ENCODE data around the gene NEB. TPM values are rescaled to one million over a fixed set of nuclear protein-coding genes. Genes with fewer than 3 reads are reported as not detected.

The NEB gene
- total RNA-seq, 5 donors from 2014 or later (not counting 1 experiment from before 2014, with no cell fraction given): 0.91 to 1.4 (median 1.3) TPM

DNA sequence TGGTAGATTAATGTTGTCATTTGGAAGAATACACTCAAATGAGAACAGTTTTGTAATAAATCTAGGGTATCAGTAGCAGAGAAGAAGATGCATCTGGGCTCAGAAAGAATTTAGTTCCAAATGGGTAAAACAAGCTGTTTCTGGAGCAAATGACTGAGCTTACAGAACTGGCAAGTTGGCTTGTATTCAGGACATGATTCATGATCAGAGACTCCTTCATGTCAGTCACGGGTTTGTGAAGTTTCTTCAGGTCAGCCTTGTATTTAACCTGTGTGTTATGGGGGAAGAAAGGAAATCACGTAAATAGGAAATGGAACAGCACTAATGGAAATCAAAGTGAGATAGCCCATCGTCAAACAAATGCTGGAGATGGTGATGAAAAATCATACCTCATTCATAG is 215.5 kb downstream of the NEB start:
- WGBS (ENCODE audit: insufficient coverage): 100% methylated on average over 1 of the region's 3 CpGs
- ATAC-seq (replicated peaks in 1 of 4): no peak
- no peak overlapping the region for H3K4me3 Mint-ChIP-seq
- Histone ChIP-seq H3K27me3 (replicated peaks in 1 of 2; ENCODE audit: control insufficient read depth in 2 of 2, extremely low read depth in 1 of 2, insufficient read depth in 2 of 2, low read length in 1 of 2) (no peaks in the 10 kb centered on the region), H3K36me3 (ENCODE audit: control insufficient read depth in 2 of 2, extremely low read depth in 1 of 2, insufficient read depth in 1 of 2, low read length in 1 of 2) (no peaks in the 10 kb centered on the region), H3K4me1 (ENCODE audit: control insufficient read depth in 1 of 2, extremely low read depth in 1 of 2, insufficient read depth in 2 of 2, low read length in 2 of 2) (no peaks in the 10 kb centered on the region), H3K9me3 (no peaks in the 10 kb centered on the region), H3K4me3 (ENCODE audit: control insufficient read depth in 1 of 2, extremely low read depth in 1 of 2, low read length in 1 of 2) (no peak overlapping the region), H3K27ac (ENCODE audit: low read length) (no peak overlapping the region)
- H3K36me3 Mint-ChIP-seq: peaks cover 19% of the 10 kb centered on the region
- no peaks in the 10 kb centered on the region for H3K9me3 Mint-ChIP-seq
- H3K27me3 Mint-ChIP-seq: no peaks in the 10 kb centered on the region
- CTCF ChIA-PET: interaction anchor here in 1 of 2 donors (0.6 kb wide), 1 partner anchor 155 kb away, joined by 3 read pairs; no protein-coding TSS in a partner anchor
- no peak overlapping the region for H3K27ac Mint-ChIP-seq
- no peak for DNase-seq
- H3K4me1 Mint-ChIP-seq: no peaks in the 10 kb centered on the region
- POLR2A ChIA-PET: interaction anchor here in 1 of 2 donors (0.6 kb wide), 1 partner anchor 167 kb away, joined by 3 read pairs; no protein-coding TSS in a partner anchor

DNA sequence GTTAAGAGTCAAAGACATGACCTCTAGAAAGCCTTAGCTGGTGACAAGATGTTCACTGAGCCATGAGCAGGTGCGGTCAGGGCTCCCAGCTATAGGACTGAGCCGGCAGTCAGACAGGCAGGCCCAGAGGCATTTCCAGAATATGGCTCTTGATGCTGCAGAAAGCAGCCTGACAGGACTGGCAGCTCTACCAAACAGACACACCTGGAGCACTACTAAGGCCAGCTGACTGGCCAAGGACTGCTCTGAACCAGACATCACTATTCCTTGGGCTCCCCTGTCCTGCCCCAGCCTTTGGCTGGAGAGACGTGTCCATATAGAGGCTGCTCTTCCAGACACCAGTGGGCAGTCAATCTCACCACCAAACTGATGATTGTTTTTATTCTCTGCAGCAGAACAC is 225.8 kb downstream of the NEB start:
- H3K9me3 Mint-ChIP-seq: no peaks in the 10 kb centered on the region
- no peak overlapping the region for H3K4me3 Mint-ChIP-seq
- no peaks in the 10 kb centered on the region for H3K4me1 Mint-ChIP-seq
- ChIA-PET CTCF (no interaction called here), POLR2A (no interaction called here)
- no peak overlapping the region for H3K4me3 ChIP-seq (ENCODE audit: control insufficient read depth in 1 of 2, extremely low read depth in 1 of 2, low read length in 1 of 2)
- H3K36me3 ChIP-seq (ENCODE audit: control insufficient read depth in 2 of 2, extremely low read depth in 1 of 2, insufficient read depth in 1 of 2, low read length in 1 of 2): peaks cover 0 to 3% of the 10 kb centered on the region in 2 donors
- no peaks in the 10 kb centered on the region for H3K9me3 ChIP-seq
- no peaks in the 10 kb centered on the region for H3K27me3 ChIP-seq (replicated peaks in 1 of 2; ENCODE audit: control insufficient read depth in 2 of 2, extremely low read depth in 1 of 2, insufficient read depth in 2 of 2, low read length in 1 of 2)
- peaks cover 23% of the 10 kb centered on the region for H3K36me3 Mint-ChIP-seq
- no peak overlapping the region for H3K27ac Mint-ChIP-seq
- 95% methylated on average over 3 of the region's 3 CpGs for WGBS (ENCODE audit: insufficient coverage)
- H3K4me1 ChIP-seq (ENCODE audit: control insufficient read depth in 1 of 2, extremely low read depth in 1 of 2, insufficient read depth in 2 of 2, low read length in 2 of 2): no peaks in the 10 kb centered on the region
- ATAC-seq (replicated peaks in 1 of 4) (no peak), DNase-seq (no peak)
- no peak overlapping the region for H3K27ac ChIP-seq (ENCODE audit: low read length)
- no peaks in the 10 kb centered on the region for H3K27me3 Mint-ChIP-seq

DNA sequence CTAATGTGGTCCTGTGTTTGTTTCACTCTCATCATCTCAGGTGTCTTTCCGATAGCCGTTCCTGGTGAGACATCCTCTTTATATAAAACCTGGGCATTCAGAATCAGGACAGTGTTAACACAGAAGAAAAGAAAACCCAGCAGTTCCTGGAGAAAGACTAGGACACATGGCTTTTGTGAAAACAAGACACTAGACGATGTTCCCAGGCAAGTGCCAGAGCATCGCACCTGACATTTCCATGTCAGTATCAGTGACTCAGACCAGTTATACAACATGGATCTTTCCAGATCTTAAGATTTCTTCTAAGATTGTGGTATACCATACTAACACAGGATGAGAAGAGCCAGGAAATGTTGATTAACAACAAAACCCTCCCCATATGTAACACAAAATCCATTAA is 228.1 kb downstream of the NEB start:
- no peaks in the 10 kb centered on the region for H3K27me3 Mint-ChIP-seq
- 81% methylated on average over 2 of the region's 4 CpGs for WGBS (ENCODE audit: insufficient coverage)

DNA sequence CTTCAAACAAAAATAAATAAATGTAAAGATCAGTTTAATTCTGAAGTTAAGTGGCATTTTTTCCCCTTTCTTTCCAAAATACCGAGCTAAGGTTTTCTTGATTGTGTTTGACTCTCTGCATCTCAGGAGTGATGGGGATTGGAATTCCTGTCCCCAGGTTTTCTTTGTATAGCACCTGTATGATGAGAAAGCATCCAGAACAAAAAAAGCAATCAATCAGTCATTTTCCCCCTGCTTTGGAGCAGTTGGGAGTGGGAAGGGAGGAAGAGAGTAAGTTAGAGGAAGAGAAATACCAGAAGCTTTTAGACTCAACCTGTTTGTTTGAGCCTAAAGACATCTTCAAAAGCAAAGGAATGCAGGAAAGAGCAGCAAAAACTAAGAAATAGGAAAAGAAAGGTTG is 236.1 kb downstream of the NEB start:
- WGBS (ENCODE audit: insufficient coverage): no CpG with 5 or more reads among the region's 1 CpG

More for the DNA sequence above, 228.1 kb downstream of the NEB start:
- CTCF ChIA-PET: no interaction called here
- Histone ChIP-seq H3K27me3 (replicated peaks in 1 of 2; ENCODE audit: control insufficient read depth in 2 of 2, extremely low read depth in 1 of 2, insufficient read depth in 2 of 2, low read length in 1 of 2) (no peaks in the 10 kb centered on the region), H3K4me1 (ENCODE audit: control insufficient read depth in 1 of 2, extremely low read depth in 1 of 2, insufficient read depth in 2 of 2, low read length in 2 of 2) (no peaks in the 10 kb centered on the region), H3K4me3 (ENCODE audit: control insufficient read depth in 1 of 2, extremely low read depth in 1 of 2, low read length in 1 of 2) (no peak overlapping the region), H3K27ac (ENCODE audit: low read length) (no peak overlapping the region), H3K36me3 (ENCODE audit: control insufficient read depth in 2 of 2, extremely low read depth in 1 of 2, insufficient read depth in 1 of 2, low read length in 1 of 2) (peaks cover 0 to 3% of the 10 kb centered on the region in 2 donors), H3K9me3 (no peaks in the 10 kb centered on the region)
- Mint-ChIP-seq H3K36me3 (peaks cover 11% of the 10 kb centered on the region), H3K27ac (no peak overlapping the region), H3K4me1 (no peaks in the 10 kb centered on the region), H3K4me3 (no peak overlapping the region), H3K9me3 (no peaks in the 10 kb centered on the region)
- DNase-seq (no peak), ATAC-seq (replicated peaks in 1 of 4) (no peak)
- POLR2A ChIA-PET: no interaction called here

DNA sequence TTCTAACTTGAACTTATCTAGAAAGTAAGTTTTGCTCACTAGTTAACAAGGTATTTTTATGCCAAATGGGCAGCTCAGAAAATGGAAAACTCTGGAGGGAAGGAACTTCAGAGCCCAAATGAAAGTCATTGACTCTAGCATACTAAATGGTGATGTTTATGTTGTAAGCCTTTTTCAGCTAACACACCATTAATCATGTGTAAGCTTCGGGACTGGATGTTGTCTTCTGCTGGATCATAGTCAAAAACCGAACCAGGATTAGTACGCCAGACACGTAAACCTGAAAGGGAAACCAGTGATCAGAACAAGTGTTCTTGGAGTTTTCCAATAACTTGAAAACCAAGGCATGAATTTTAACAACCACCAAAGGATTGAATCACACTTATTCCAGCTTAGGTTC is 242.8 kb downstream of the NEB start:
- WGBS (ENCODE audit: insufficient coverage): 100% methylated on average over 3 of the region's 4 CpGs
- Mint-ChIP-seq H3K9me3 (no peaks in the 10 kb centered on the region), H3K36me3 (peaks cover 25% of the 10 kb centered on the region), H3K4me3 (no peak overlapping the region), H3K4me1 (no peaks in the 10 kb centered on the region), H3K27me3 (no peaks in the 10 kb centered on the region), H3K27ac (no peak overlapping the region)
- Histone ChIP-seq H3K9me3 (no peaks in the 10 kb centered on the region), H3K27me3 (replicated peaks in 1 of 2; ENCODE audit: control insufficient read depth in 2 of 2, extremely low read depth in 1 of 2, insufficient read depth in 2 of 2, low read length in 1 of 2) (no peaks in the 10 kb centered on the region), H3K27ac (ENCODE audit: low read length) (no peak overlapping the region), H3K4me3 (ENCODE audit: control insufficient read depth in 1 of 2, extremely low read depth in 1 of 2, low read length in 1 of 2) (no peak overlapping the region), H3K36me3 (ENCODE audit: control insufficient read depth in 2 of 2, extremely low read depth in 1 of 2, insufficient read depth in 1 of 2, low read length in 1 of 2) (no peaks in the 10 kb centered on the region), H3K4me1 (ENCODE audit: control insufficient read depth in 1 of 2, extremely low read depth in 1 of 2, insufficient read depth in 2 of 2, low read length in 2 of 2) (no peaks in the 10 kb centered on the region)
- CTCF ChIA-PET: no interaction called here
- ATAC-seq (replicated peaks in 1 of 4): no peak
- POLR2A ChIA-PET: interaction anchor here in 1 of 2 donors (0.8 kb wide), 1 partner anchor 14 kb away, joined by 4 read pairs; no protein-coding TSS in a partner anchor
- no peak for DNase-seq

More for the DNA sequence above, 236.1 kb downstream of the NEB start:
- POLR2A ChIA-PET: no interaction called here
- Mint-ChIP-seq H3K4me1 (no peaks in the 10 kb centered on the region), H3K27me3 (no peaks in the 10 kb centered on the region), H3K36me3 (peaks cover 20% of the 10 kb centered on the region), H3K9me3 (no peaks in the 10 kb centered on the region), H3K4me3 (no peak overlapping the region), H3K27ac (no peak overlapping the region)
- Histone ChIP-seq H3K9me3 (no peaks in the 10 kb centered on the region), H3K4me3 (ENCODE audit: control insufficient read depth in 1 of 2, extremely low read depth in 1 of 2, low read length in 1 of 2) (no peak overlapping the region), H3K4me1 (ENCODE audit: control insufficient read depth in 1 of 2, extremely low read depth in 1 of 2, insufficient read depth in 2 of 2, low read length in 2 of 2) (no peaks in the 10 kb centered on the region), H3K27ac (ENCODE audit: low read length) (no peak overlapping the region), H3K27me3 (replicated peaks in 1 of 2; ENCODE audit: control insufficient read depth in 2 of 2, extremely low read depth in 1 of 2, insufficient read depth in 2 of 2, low read length in 1 of 2) (no peaks in the 10 kb centered on the region), H3K36me3 (ENCODE audit: control insufficient read depth in 2 of 2, extremely low read depth in 1 of 2, insufficient read depth in 1 of 2, low read length in 1 of 2) (no peaks in the 10 kb centered on the region)
- DNase-seq (no peak), ATAC-seq (replicated peaks in 1 of 4) (no peak)
- CTCF ChIA-PET: no interaction called here

DNA sequence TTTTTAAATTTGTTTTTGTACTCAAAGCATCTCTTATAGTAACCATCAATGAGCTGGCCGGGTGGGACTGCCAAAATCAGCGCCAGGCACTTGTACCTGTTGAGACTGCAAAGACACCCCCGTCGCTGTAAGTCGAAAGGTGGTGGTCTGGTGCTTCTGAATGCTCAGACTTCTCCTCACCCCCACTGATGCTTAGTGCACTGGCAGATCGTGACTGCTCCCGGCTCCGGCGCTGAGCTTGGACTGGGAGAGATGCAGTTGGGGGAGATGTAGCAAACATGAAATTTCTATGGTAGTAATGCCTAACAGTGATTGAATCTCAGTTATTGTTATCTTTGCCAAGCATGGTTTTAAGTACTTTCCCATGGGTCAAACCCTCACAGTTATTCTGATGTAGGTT is 244.0 kb downstream of the NEB start:
- Mint-ChIP-seq H3K27ac (no peak overlapping the region), H3K36me3 (peaks cover 30% of the 10 kb centered on the region), H3K9me3 (no peaks in the 10 kb centered on the region), H3K4me1 (no peaks in the 10 kb centered on the region), H3K27me3 (no peaks in the 10 kb centered on the region), H3K4me3 (no peak overlapping the region)
- 96% methylated on average over 5 of the region's 9 CpGs for WGBS (ENCODE audit: insufficient coverage)
- H3K36me3 ChIP-seq (ENCODE audit: control insufficient read depth in 2 of 2, extremely low read depth in 1 of 2, insufficient read depth in 1 of 2, low read length in 1 of 2): no peaks in the 10 kb centered on the region
- ATAC-seq (replicated peaks in 1 of 4) (no peak), DNase-seq (no peak)
- H3K4me3 ChIP-seq (ENCODE audit: control insufficient read depth in 1 of 2, extremely low read depth in 1 of 2, low read length in 1 of 2): no peak overlapping the region
- no peaks in the 10 kb centered on the region for H3K27me3 ChIP-seq (replicated peaks in 1 of 2; ENCODE audit: control insufficient read depth in 2 of 2, extremely low read depth in 1 of 2, insufficient read depth in 2 of 2, low read length in 1 of 2)
- H3K4me1 ChIP-seq (ENCODE audit: control insufficient read depth in 1 of 2, extremely low read depth in 1 of 2, insufficient read depth in 2 of 2, low read length in 2 of 2): no peaks in the 10 kb centered on the region
- H3K27ac ChIP-seq (ENCODE audit: low read length): no peak overlapping the region
- CTCF ChIA-PET: no interaction called here
- POLR2A ChIA-PET: no interaction called here
- no peaks in the 10 kb centered on the region for H3K9me3 ChIP-seq

DNA sequence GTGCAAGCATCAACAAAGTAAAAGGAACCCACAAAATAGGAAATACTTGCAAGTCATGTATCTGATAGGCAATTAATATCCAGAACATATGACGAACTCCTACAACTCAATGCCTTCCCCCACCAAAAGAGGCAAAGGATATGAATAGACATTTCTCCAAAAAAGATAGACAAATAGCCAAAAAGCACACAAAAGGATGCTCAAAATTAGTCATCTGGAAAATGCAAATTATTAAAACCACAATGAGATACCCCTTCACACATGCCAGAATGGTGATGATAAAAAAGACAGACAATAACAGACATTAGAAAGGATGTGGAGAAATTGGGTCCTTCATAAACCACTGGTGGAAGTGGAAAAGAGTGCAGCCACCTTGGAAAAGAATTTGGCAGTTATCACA is 248.2 kb downstream of the NEB start:
- no peak for ATAC-seq (replicated peaks in 1 of 4)

More for the DNA sequence above, 248.2 kb downstream of the NEB start:
- Histone ChIP-seq H3K9me3 (no peaks in the 10 kb centered on the region), H3K27ac (ENCODE audit: low read length) (no peak overlapping the region), H3K36me3 (ENCODE audit: control insufficient read depth in 2 of 2, extremely low read depth in 1 of 2, insufficient read depth in 1 of 2, low read length in 1 of 2) (peaks cover 0 to 9% of the 10 kb centered on the region in 2 donors), H3K4me3 (ENCODE audit: control insufficient read depth in 1 of 2, extremely low read depth in 1 of 2, low read length in 1 of 2) (no peak overlapping the region), H3K4me1 (ENCODE audit: control insufficient read depth in 1 of 2, extremely low read depth in 1 of 2, insufficient read depth in 2 of 2, low read length in 2 of 2) (no peaks in the 10 kb centered on the region), H3K27me3 (replicated peaks in 1 of 2; ENCODE audit: control insufficient read depth in 2 of 2, extremely low read depth in 1 of 2, insufficient read depth in 2 of 2, low read length in 1 of 2) (no peaks in the 10 kb centered on the region)
- no peak overlapping the region for H3K4me3 Mint-ChIP-seq
- H3K36me3 Mint-ChIP-seq: peaks cover 52% of the 10 kb centered on the region
- H3K4me1 Mint-ChIP-seq: peaks cover 0 to 3% (median 0%) of the 10 kb centered on the region in 3 donors
- ChIA-PET CTCF (no interaction called here), POLR2A (no interaction called here)
- no peak for DNase-seq
- no CpG with 5 or more reads among the region's 1 CpG for WGBS (ENCODE audit: insufficient coverage)
- H3K27ac Mint-ChIP-seq: no peak overlapping the region
- no peaks in the 10 kb centered on the region for H3K27me3 Mint-ChIP-seq
- H3K9me3 Mint-ChIP-seq: no peaks in the 10 kb centered on the region

All from T-cell (primary cell).